Endodermal cell (in vitro differentiated cells): ENCODE data around the gene RBL1. TPM values are rescaled to one million over a fixed set of nuclear protein-coding genes. Genes with fewer than 3 reads are reported as not detected.

Experiments
- DNase-seq: peaks from one replicate; pipeline ENCODE4 v3.0.0-alpha.2; 2017
- H3K27ac ChIP-seq: 2 replicates; pipeline ENCODE4 v1.5.1; 2013; ENCODE audit warnings: mild to moderate bottlenecking, low read depth, low read length, moderate library complexity
- H3K27me3 ChIP-seq: 2 replicates; pipeline ENCODE4 v1.6.1; 2013; ENCODE audit warnings: mild to moderate bottlenecking, low read length, moderate library complexity; ENCODE audit not compliant: insufficient read depth, control insufficient read depth, poor library complexity, severe bottlenecking
- H3K36me3 ChIP-seq: 2 replicates; pipeline ENCODE4 v1.7.0; 2013; ENCODE audit warnings: mild to moderate bottlenecking, low read length, moderate library complexity; ENCODE audit not compliant: control insufficient read depth, insufficient read depth
- H3K4me1 ChIP-seq: one replicate; pipeline ENCODE4 v1.7.0; 2013; ENCODE audit warnings: low read length; ENCODE audit not compliant: control insufficient read depth, insufficient read depth
- H3K4me3 ChIP-seq: 2 replicates; pipeline ENCODE4 v1.5.1; 2013; ENCODE audit warnings: mild to moderate bottlenecking, low read length, moderate library complexity
- H3K9ac ChIP-seq: 2 replicates; pipeline ENCODE4 v1.6.1; 2013; ENCODE audit warnings: mild to moderate bottlenecking, low read length, moderate library complexity; ENCODE audit not compliant: poor library complexity, severe bottlenecking; ENCODE audit errors: extremely low read depth
- H3K9me3 ChIP-seq: 2 replicates; pipeline ENCODE4 v1.6.1; 2013; ENCODE audit warnings: mild to moderate bottlenecking, low read length, moderate library complexity; ENCODE audit not compliant: control insufficient read depth
- H3K27ac Mint-ChIP-seq: 2 replicates; pipeline ENCODE4 v1.8.0; 2020; ENCODE audit warnings: mixed read lengths
- H3K27me3 Mint-ChIP-seq: 2 replicates; pipeline ENCODE4 v1.8.0; 2021; ENCODE audit warnings: mild to moderate bottlenecking, mixed read lengths; ENCODE audit not compliant: insufficient read depth
- H3K36me3 Mint-ChIP-seq: 2 replicates; pipeline ENCODE4 v1.8.0; 2020; ENCODE audit warnings: low read depth, mixed read lengths
- H3K4me1 Mint-ChIP-seq: 2 replicates; pipeline ENCODE4 v1.8.0; 2020; ENCODE audit warnings: mixed read lengths
- H3K4me3 Mint-ChIP-seq: 2 replicates; pipeline ENCODE4 v1.8.0; 2020; ENCODE audit warnings: mild to moderate bottlenecking, moderate library complexity, mixed read lengths
- H3K9me3 Mint-ChIP-seq: 2 replicates; pipeline ENCODE4 v1.8.0; 2020; ENCODE audit warnings: mild to moderate bottlenecking, mixed read lengths
- WGBS, 2 experiments: methylation state at CpG; one replicate each; pipeline versions ENCODE4 v1.1.5 to v1.1.7; 2013; ENCODE audit warnings: missing lambda C conversion rate in 2 of 2, mixed read lengths in 1 of 2; ENCODE audit not compliant: insufficient coverage in 1 of 2, insufficient read length in 1 of 2; 5-methylcytosine and 5-hydroxymethylcytosine counted together
- total RNA-seq, 2 donors: library from RNA; stranded (reverse); fragmentation: NEBNext Ultra II Directional in 1 of 2; extraction: Animal tissue kit (Norgen Biotek cat#: 25700) in 1 of 2; gene quantifications; 2 replicates in 1 of 2; 3 replicates in 1 of 2; pipeline ENCODE4 v1.2.1, GENCODE V29; 2021
- TF ChIP-seq, protein P1 (sequence below): fragments of 200-600 bp; sonication (generic); conservative IDR thresholded peaks from 2 replicates; pipeline ENCODE4 v1.5.0; 2021; ENCODE audit warnings: antibody characterized with exemption, mild to moderate bottlenecking

The RBL1 gene
- total RNA-seq, 2 donors from 2014 or later = 11.4 to 16.7 TPM

DNA sequence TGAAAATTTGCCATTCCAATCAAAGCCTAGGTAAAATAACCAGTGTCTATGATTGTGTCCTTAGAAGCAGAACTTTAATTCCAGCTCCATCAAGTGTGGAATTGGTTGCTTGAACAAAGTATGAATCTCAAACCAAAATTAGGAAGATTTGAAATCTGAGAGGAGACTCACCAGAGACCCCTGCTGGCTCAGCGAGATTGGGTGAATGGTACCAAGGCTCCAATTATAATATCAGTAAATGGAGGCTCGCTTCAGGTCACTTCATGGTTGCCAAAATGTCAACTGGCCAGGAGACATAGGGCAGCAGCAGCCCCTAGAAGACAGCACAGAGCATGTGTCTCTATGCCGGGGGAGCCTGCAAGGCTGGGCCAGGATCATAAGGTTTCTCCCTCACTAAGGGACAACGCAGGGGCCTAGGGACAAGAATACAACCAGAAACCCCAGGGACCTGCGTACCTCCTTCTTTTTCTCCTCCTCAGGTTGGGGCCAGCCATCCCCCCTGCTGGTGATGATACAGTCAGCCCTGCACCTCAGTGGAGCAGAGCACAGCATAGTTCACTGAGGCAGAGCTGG, 14.0 kb downstream of the RBL1 start:
- DNase-seq = peak; percentile 60

DNA sequence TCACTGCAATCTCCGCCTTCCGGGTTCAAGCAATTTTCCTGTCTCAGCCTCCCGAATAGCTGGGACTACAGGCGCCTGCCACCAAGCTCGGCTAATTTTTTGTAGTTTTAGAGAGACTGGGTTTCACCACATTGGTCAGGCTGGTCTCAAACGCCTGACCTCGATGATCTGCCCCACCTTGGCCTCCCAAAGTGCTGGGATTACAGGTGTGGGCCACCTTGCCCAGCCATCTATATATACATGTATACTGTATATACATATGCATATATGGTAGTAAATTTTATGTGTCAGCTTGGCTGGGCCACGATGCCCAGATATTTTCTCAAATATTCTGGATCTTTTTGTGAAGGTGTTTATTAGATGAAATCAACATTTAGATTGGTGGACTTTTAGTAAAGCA, 18.8 kb downstream of the RBL1 start:
- Histone ChIP-seq H3K9ac (no peak overlapping the region), H3K4me3 (no peak overlapping the region), H3K27ac (no peak overlapping the region), H3K9me3 (peaks cover 12% of the 10 kb centered on the region), H3K27me3 (no peaks in the 10 kb centered on the region), H3K4me1 (no peaks in the 10 kb centered on the region), H3K36me3 (peaks cover 26% of the 10 kb centered on the region)
- Mint-ChIP-seq H3K27me3 (no peaks in the 10 kb centered on the region), H3K27ac (no peak overlapping the region), H3K36me3 (peaks cover 39% of the 10 kb centered on the region), H3K9me3 (peaks cover 14% of the 10 kb centered on the region), H3K4me3 (no peak overlapping the region), H3K4me1 (no peaks in the 10 kb centered on the region)
- no peak for DNase-seq
- WGBS, 2 experiments = 89 to 97% methylated on average over 3 to 8 of the region's 8 CpGs
- TF ChIP-seq, protein P1, sequence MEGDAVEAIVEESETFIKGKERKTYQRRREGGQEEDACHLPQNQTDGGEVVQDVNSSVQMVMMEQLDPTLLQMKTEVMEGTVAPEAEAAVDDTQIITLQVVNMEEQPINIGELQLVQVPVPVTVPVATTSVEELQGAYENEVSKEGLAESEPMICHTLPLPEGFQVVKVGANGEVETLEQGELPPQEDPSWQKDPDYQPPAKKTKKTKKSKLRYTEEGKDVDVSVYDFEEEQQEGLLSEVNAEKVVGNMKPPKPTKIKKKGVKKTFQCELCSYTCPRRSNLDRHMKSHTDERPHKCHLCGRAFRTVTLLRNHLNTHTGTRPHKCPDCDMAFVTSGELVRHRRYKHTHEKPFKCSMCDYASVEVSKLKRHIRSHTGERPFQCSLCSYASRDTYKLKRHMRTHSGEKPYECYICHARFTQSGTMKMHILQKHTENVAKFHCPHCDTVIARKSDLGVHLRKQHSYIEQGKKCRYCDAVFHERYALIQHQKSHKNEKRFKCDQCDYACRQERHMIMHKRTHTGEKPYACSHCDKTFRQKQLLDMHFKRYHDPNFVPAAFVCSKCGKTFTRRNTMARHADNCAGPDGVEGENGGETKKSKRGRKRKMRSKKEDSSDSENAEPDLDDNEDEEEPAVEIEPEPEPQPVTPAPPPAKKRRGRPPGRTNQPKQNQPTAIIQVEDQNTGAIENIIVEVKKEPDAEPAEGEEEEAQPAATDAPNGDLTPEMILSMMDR = no peak

More for the DNA sequence above, 14.0 kb downstream of the RBL1 start:
- no peaks in the 10 kb centered on the region for H3K4me1 ChIP-seq
- WGBS, 2 experiments = 90 to 96% methylated on average over 5 of the region's 5 CpGs
- H3K27me3 ChIP-seq = no peaks in the 10 kb centered on the region
- Mint-ChIP-seq H3K27ac (no peak overlapping the region), H3K27me3 (no peaks in the 10 kb centered on the region), H3K4me3 (no peak overlapping the region), H3K9me3 (no peaks in the 10 kb centered on the region), H3K36me3 (peaks cover 37% of the 10 kb centered on the region), H3K4me1 (no peaks in the 10 kb centered on the region)
- TF ChIP-seq, protein P1 = peak; percentile 70
- no peaks in the 10 kb centered on the region for H3K9me3 ChIP-seq
- no peak overlapping the region for H3K27ac ChIP-seq
- no peak overlapping the region for H3K4me3 ChIP-seq
- H3K36me3 ChIP-seq = peaks cover 39% of the 10 kb centered on the region
- no peak overlapping the region for H3K9ac ChIP-seq

DNA sequence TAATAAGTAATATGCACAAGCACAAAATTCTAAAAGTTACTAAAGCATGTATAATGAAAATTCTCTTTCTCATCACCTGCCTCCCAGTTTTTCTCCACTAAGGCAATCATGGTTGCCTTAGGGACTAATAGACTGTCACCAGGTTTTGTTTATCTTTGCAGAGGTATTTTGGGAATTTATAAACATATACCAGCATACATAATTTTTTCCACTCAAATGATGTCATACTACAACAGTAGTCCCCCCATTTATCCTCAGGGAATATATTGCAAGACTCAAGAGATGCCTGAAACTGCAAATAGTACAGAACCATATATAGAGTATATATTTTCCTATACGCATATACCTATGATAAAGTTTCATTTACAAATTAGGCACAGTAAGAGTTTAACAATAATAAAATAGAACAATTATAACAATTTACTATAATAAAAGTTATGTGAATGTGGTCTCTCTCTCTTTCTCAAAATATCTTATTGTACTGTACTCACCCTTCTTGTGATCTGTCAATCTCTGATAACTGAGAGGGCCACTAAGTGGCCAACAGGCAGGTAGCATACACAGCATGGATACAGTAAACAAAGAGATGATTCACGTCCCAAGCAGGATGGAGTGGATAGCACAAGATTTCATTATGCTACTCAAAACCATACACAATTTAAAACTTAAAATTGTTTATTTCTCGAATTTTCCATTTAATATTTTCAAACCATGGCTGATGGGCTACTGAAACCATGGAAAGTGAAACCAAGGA, 19.7 kb downstream of the RBL1 start:
- no peaks in the 10 kb centered on the region for H3K27me3 ChIP-seq
- peaks cover 18% of the 10 kb centered on the region for H3K36me3 ChIP-seq
- Mint-ChIP-seq H3K4me3 (no peak overlapping the region), H3K9me3 (peaks cover 14% of the 10 kb centered on the region), H3K27ac (no peak overlapping the region), H3K4me1 (no peaks in the 10 kb centered on the region), H3K36me3 (peaks cover 40% of the 10 kb centered on the region), H3K27me3 (no peaks in the 10 kb centered on the region)
- H3K9ac ChIP-seq = no peak overlapping the region
- no peaks in the 10 kb centered on the region for H3K4me1 ChIP-seq
- WGBS, 2 experiments = 98 to 100% methylated on average over 1 to 2 of the region's 3 CpGs
- H3K4me3 ChIP-seq = no peak overlapping the region
- TF ChIP-seq, protein P1 = no peak
- H3K27ac ChIP-seq = no peak overlapping the region
- peaks cover 12% of the 10 kb centered on the region for H3K9me3 ChIP-seq
- no peak for DNase-seq
